Lung microvascular endothelial cell (primary cell): ENCODE results near the gene HRH3. TPM values are rescaled to one million over a fixed set of nuclear protein-coding genes. Genes with fewer than 3 reads are reported as not detected.

ENCODE experiments used
- DNase-seq, 2 donors: peaks; one replicate each; pipeline versions ENCODE4 v3.0.0 to v3.0.0-alpha.2; 2010; ENCODE audit warnings: low read depth in 2 of 2
- total RNA-seq: library from RNA; depleted of rRNA; stranded (reverse); fragments of >200 nt; gene quantifications from 2 replicates; pipeline ENCODE4 v1.2.1, GENCODE V29; 2014

The HRH3 gene
- total RNA-seq, 1 donor from 2014 or later, result not detected

GRCh38 chr20:62244644-62245108 is 24.6 kb upstream of the HRH3 start:
- DNase-seq, result no peak

GRCh38 chr20:62243906-62244515 is 23.9 kb upstream of the HRH3 start:
- DNase-seq, result no peak

GRCh38 chr20:62243106-62243505 is 23.0 kb upstream of the HRH3 start:
- no peak for DNase-seq

- DNase-seq, result peak in 1 of 2 donors; percentile 43
Observed at GRCh38 chr20:62242176-62242575, 22.1 kb upstream of the HRH3 start.

- DNase-seq, result no peak
Observed at GRCh38 chr20:62241506-62241905, 21.4 kb upstream of the HRH3 start.

GRCh38 chr20:62240020-62240685 is 20.1 kb upstream of the HRH3 start:
- DNase-seq, result no peak

GRCh38 chr20:62239278-62239879 is 19.3 kb upstream of the HRH3 start:
- peak in 1 of 2 donors; percentile 19 for DNase-seq

GRCh38 chr20:62238569-62239277 is 18.6 kb upstream of the HRH3 start:
- DNase-seq, result peak in 1 of 2 donors; percentile 23

- DNase-seq, result peak; percentile 97 to 99
Observed at GRCh38 chr20:62237801-62238568, 17.9 kb upstream of the HRH3 start, which contains the start of gene OSBPL2. OSBPL2 (plus strand) TSS chr20:62238521; CDS start chr20:62256185, 17,664 bp downstream.

GRCh38 chr20:62237514-62237800 is 17.4 kb upstream of the HRH3 start:
- no peak for DNase-seq

GRCh38 chr20:62236766-62237513 is 16.9 kb upstream of the HRH3 start:
- DNase-seq, result no peak

GRCh38 chr20:62236200-62236599 is 16.1 kb upstream of the HRH3 start:
- no peak for DNase-seq

GRCh38 chr20:62235777-62236157 is 15.7 kb upstream of the HRH3 start:
- DNase-seq, result no peak

- DNase-seq, result no peak
Observed at GRCh38 chr20:62235001-62235776, 15.1 kb upstream of the HRH3 start.

GRCh38 chr20:62234339-62234738 is 14.3 kb upstream of the HRH3 start:
- no peak for DNase-seq

- no peak for DNase-seq
Observed at GRCh38 chr20:62233684-62234083, 13.6 kb upstream of the HRH3 start.

- no peak for DNase-seq
Observed at GRCh38 chr20:62232770-62233645, 12.9 kb upstream of the HRH3 start.

- DNase-seq, result no peak
Observed at GRCh38 chr20:62232194-62232593, 12.1 kb upstream of the HRH3 start.

GRCh38 chr20:62231292-62231691 is 11.2 kb upstream of the HRH3 start:
- DNase-seq, result no peak
